GM12892 (cell line): Measurements from ENCODE around the gene ZSWIM6.

Experiments
- POLR2A ChIP-seq: IDR thresholded peaks from 2 replicates; pipeline ENCODE4 v1.6.1; 2011; ENCODE audit warnings: low read depth, low read length, control low read depth
- POLR2AphosphoS5 ChIP-seq: IDR thresholded peaks from 2 replicates; pipeline ENCODE4 v1.6.1; 2011; ENCODE audit warnings: low read depth, low read length, control low read depth
- TAF1 ChIP-seq: IDR thresholded peaks from 2 replicates; pipeline ENCODE4 v1.6.1; 2011; ENCODE audit warnings: low read depth, mild to moderate bottlenecking, control low read depth, low read length, borderline replicate concordance

DNA sequence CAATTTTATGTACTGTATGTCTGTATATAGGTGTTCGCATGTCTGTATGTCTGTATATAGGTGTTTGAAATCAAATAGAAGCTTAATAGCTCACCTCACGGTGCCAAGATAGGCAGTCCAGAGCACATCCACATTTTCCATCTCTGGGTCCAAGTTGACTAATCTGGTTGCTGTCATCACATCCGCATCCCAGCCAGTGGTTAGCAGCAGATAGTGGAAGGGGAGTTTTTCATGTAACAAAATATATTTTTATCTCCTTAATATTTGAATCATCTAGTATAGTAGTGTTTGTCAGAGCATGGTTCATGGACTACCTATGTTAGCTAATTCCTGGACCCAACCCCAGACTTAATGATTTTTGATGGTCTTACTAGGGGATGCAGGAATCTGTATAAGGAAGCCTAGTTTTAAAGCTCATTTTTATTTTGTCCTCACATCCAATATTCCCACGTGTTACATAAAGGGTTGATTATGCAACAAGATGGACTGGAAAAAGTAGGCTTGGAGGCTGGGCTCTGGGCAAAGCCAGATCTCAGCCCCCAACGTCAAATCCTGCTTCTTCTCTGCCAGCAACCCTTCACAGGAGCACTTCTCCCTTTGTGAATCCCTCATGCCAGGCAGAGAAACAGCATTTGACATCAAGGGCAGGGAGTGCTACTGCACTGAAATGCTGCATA is 219.7 kb downstream of the ZSWIM6 start:
- TF ChIP-seq POLR2A (no peak), POLR2AphosphoS5 (no peak), TAF1 (no peak)
